ENCODE results near the gene MAPKAP1.

GRCh38 chr9:125416517-125416916, 290.5 kb downstream of the MAPKAP1 start:
- TF ChIP-seq, protein P1, sequence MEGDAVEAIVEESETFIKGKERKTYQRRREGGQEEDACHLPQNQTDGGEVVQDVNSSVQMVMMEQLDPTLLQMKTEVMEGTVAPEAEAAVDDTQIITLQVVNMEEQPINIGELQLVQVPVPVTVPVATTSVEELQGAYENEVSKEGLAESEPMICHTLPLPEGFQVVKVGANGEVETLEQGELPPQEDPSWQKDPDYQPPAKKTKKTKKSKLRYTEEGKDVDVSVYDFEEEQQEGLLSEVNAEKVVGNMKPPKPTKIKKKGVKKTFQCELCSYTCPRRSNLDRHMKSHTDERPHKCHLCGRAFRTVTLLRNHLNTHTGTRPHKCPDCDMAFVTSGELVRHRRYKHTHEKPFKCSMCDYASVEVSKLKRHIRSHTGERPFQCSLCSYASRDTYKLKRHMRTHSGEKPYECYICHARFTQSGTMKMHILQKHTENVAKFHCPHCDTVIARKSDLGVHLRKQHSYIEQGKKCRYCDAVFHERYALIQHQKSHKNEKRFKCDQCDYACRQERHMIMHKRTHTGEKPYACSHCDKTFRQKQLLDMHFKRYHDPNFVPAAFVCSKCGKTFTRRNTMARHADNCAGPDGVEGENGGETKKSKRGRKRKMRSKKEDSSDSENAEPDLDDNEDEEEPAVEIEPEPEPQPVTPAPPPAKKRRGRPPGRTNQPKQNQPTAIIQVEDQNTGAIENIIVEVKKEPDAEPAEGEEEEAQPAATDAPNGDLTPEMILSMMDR (IDR thresholded peaks at IDR 0.05), result no peak
- no peak for TF ChIP-seq POLR2AphosphoS5 (IDR thresholded peaks at IDR 0.05)

All from suprapubic skin (tissue), 3 donors.